ENCODE measurements around the gene MFN1. TPM values are rescaled to one million over a fixed set of nuclear protein-coding genes. Genes with fewer than 3 reads are reported as not detected.

MFN1 gene
- total and polyA plus RNA-seq, 12 donors: 15.0 to 82.1 (median 66.5) TPM

DNA sequence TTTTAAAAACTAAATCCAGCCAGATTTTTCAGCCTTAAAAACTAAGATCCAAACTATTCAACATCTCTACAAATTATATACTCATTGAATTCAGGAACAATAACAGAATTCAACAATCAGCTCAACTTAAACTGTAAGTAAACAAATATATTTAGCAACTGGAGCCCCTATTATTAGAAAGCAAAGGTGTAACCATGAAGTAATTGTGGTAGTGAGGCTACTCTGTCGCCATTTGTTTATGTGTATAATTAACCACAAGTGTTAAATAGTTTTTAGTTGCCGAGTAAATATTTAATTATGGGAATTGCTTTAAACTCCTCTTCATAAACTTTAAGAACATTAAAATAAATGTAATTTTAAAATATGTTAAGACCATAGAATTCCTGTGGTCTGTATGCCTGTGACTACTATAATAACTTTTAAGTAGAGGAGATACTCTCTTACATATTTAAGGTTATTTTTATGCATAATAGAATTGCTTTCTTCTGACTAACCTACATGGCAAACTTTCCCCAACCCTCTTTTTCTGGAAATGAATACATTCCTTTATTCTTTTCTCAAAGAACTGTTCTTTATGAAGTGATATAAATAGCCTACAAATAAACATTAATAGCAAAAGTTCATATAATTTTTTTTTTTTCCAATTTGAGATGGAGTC, 51.2 kb downstream of the MFN1 start:
- Histone ChIP-seq H3K36me3 (peaks cover 0 to 97% (median 28%) of the 10 kb centered on the region in 9 donors), H3K27me3 (no peaks in the 10 kb centered on the region), H3K9me3 (no peaks in the 10 kb centered on the region), H3K4me3 (no peak overlapping the region), H3K4me1 (peaks cover 0 to 9% (median 0%) of the 10 kb centered on the region in 9 donors), H3K27ac (no peak overlapping the region)
- TF ChIP-seq, protein P1, sequence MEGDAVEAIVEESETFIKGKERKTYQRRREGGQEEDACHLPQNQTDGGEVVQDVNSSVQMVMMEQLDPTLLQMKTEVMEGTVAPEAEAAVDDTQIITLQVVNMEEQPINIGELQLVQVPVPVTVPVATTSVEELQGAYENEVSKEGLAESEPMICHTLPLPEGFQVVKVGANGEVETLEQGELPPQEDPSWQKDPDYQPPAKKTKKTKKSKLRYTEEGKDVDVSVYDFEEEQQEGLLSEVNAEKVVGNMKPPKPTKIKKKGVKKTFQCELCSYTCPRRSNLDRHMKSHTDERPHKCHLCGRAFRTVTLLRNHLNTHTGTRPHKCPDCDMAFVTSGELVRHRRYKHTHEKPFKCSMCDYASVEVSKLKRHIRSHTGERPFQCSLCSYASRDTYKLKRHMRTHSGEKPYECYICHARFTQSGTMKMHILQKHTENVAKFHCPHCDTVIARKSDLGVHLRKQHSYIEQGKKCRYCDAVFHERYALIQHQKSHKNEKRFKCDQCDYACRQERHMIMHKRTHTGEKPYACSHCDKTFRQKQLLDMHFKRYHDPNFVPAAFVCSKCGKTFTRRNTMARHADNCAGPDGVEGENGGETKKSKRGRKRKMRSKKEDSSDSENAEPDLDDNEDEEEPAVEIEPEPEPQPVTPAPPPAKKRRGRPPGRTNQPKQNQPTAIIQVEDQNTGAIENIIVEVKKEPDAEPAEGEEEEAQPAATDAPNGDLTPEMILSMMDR (IDR thresholded peaks at IDR 0.05): no peak
- ATAC-seq (no peak), DNase-seq (no peak)
- 84 to 86% methylated on average over 2 of the region's 2 CpGs for WGBS, 2 donors
- intact Hi-C loops (cut with DNase I): no loop called here

DNA sequence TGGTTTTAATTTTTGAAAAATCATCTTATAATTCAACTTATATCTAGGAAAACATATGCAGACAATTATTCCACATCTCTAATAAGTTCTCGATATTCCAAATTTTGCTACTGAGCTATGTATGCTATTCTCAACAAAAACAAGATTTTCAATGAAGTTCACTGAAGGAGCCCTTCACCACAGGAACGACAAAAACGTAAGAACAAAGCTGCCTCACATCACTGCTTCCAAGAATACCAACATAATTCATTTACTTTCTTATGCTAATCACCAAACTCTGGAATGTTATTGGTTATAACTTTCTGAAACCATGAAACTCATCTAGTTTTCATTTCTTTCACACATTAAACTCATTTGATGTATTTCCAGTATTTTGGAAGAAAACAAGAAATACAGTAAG, 54.1 kb downstream of the MFN1 start:
- 84 to 88% methylated on average over 3 of the region's 3 CpGs for WGBS, 2 donors

DNA sequence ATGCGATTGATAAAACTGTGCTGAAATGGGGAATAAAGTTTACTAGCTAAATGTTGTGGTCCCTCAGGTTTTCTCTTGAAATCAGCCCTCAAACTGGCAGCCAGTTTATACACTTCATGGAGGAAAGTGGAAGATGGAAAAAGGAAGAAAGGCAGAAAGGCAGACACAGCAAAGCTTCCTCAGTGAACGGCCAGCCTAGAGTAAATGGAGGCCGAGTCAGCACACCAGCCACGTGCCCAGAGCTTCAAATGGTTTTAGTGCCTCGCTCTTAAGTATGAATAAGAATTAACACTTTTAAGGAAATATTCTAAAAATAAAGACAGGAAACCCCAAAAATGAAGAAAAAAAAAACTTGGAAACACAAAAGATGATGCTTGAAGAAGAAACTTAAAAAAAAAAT, 55.5 kb downstream of the MFN1 start:
- H3K9me3 ChIP-seq: no peaks in the 10 kb centered on the region
- DNase-seq (no peak), ATAC-seq (no peak)
- peaks cover 0 to 9% (median 0%) of the 10 kb centered on the region in 9 donors for H3K4me1 ChIP-seq
- H3K36me3 ChIP-seq: peaks cover 0 to 100% (median 51%) of the 10 kb centered on the region in 9 donors
- 73 to 79% methylated on average over 5 of the region's 5 CpGs for WGBS, 2 donors
- intact Hi-C loops (cut with DNase I): no loop called here
- no peak overlapping the region for H3K27ac ChIP-seq
- H3K4me3 ChIP-seq: no peak overlapping the region
- TF ChIP-seq, protein P1 (IDR thresholded peaks at IDR 0.05): no peak
- no peaks in the 10 kb centered on the region for H3K27me3 ChIP-seq

More for the DNA sequence above, 54.1 kb downstream of the MFN1 start:
- intact Hi-C loops (cut with DNase I): no loop called here
- Histone ChIP-seq H3K27me3 (no peaks in the 10 kb centered on the region), H3K4me1 (peaks cover 0 to 9% (median 0%) of the 10 kb centered on the region in 9 donors), H3K9me3 (no peaks in the 10 kb centered on the region), H3K4me3 (no peak overlapping the region), H3K27ac (no peak overlapping the region), H3K36me3 (peaks cover 0 to 100% (median 45%) of the 10 kb centered on the region in 9 donors)
- DNase-seq: no peak
- TF ChIP-seq, protein P1 (IDR thresholded peaks at IDR 0.05): no peak
- no peak for ATAC-seq

DNA sequence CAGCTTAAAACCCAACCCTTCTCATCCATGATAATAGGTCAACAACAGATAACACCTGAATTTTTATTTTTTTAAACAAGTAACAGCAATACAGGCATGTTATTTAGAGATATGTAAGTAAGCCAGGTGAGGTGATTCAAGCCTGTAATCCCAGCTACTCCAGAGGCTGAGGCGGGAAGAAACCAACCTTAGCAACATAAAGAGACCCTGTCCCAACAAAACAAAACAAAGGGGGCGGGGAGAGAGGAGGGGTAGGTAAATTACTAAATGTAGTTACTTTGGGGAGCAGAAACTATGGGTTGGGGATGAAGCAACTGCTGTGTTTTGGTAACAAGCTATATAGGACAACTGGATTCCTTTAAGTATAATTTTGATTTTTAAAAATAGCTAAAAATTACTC, 56.8 kb downstream of the MFN1 start:
- intact Hi-C loops (cut with DNase I): no loop called here
- H3K4me1 ChIP-seq: no peaks in the 10 kb centered on the region
- H3K27me3 ChIP-seq: no peaks in the 10 kb centered on the region
- H3K27ac ChIP-seq: no peak overlapping the region
- DNase-seq: no peak
- ATAC-seq: no peak
- TF ChIP-seq, protein P1 (IDR thresholded peaks at IDR 0.05): no peak
- no peak overlapping the region for H3K4me3 ChIP-seq
- H3K9me3 ChIP-seq: no peaks in the 10 kb centered on the region
- peaks cover 0 to 100% (median 44%) of the 10 kb centered on the region in 9 donors for H3K36me3 ChIP-seq
- 95 to 99% methylated on average over 2 of the region's 2 CpGs for WGBS, 2 donors
